GM19043 (cell line): ENCODE data around the gene OR52N2.

Experiments
- ATAC-seq: cut with Tn5 transposase; IDR thresholded peaks from one replicate; pipeline ENCODE4 v1.9.1; 2021; ENCODE audit warnings: low read depth; ENCODE audit not compliant: unreplicated experiment

Gene OR52N2

GRCh38 chr11:5808500-5809121, at the start of gene OR52N2:
Gene OR52N2, plus strand, starts transcription at chr11:5808924. Its CDS starts 11,412 bp downstream, at chr11:5820336.
- ATAC-seq = peak; percentile 85

- ATAC-seq = no peak
These were observed 41.7 kb upstream of the OR52N2 start for GRCh38 chr11:5767056-5767455.

- ATAC-seq = no peak
These were observed 25.5 kb upstream of the OR52N2 start, which contains the start of gene OR52N5 for GRCh38 chr11:5783255-5783654. Gene OR52N5, minus strand, starts transcription at chr11:5783355. Its CDS starts 4,721 bp downstream, at chr11:5778634.

- no peak for ATAC-seq
These were observed 17.6 kb upstream of the OR52N2 start, which contains the start of gene OR52N1 for GRCh38 chr11:5791165-5791564. Gene OR52N1, minus strand, starts transcription at chr11:5791265. Its CDS starts 2,449 bp downstream, at chr11:5788816.

- no peak for ATAC-seq
These were observed 12.2 kb upstream of the OR52N2 start for GRCh38 chr11:5796541-5796940.

GRCh38 chr11:5803982-5804381, 4.7 kb upstream of the OR52N2 start:
- no peak for ATAC-seq

- ATAC-seq = no peak
These were observed 1.1 kb upstream of the OR52N2 start for GRCh38 chr11:5807580-5807979.

- ATAC-seq = peak; percentile 17
These were observed 397 bp downstream of the OR52N2 start for GRCh38 chr11:5809122-5809519.

GRCh38 chr11:5809905-5810795, 1.4 kb downstream of the OR52N2 start:
- ATAC-seq = no peak

GRCh38 chr11:5815534-5815933, 6.8 kb downstream of the OR52N2 start:
- ATAC-seq = no peak

- peak; percentile 64 for ATAC-seq
These were observed 9.6 kb downstream of the OR52N2 start for GRCh38 chr11:5818245-5818886.

- no peak for ATAC-seq
These were observed 22.6 kb downstream of the OR52N2 start for GRCh38 chr11:5831196-5831829.

GRCh38 chr11:5833446-5833845, 24.7 kb downstream of the OR52N2 start:
- no peak for ATAC-seq

GRCh38 chr11:5837695-5838094, 29.0 kb downstream of the OR52N2 start:
- ATAC-seq = no peak

- ATAC-seq = no peak
These were observed 33.1 kb downstream of the OR52N2 start, which contains the start of gene OR52E6 for GRCh38 chr11:5841797-5842196. Gene OR52E6, minus strand, starts transcription at chr11:5841897. Its CDS starts 0 bp downstream, at chr11:5841897.

GRCh38 chr11:5846701-5847100, 38.0 kb downstream of the OR52N2 start:
- ATAC-seq = no peak

- ATAC-seq = no peak
These were observed 39.0 kb downstream of the OR52N2 start for GRCh38 chr11:5847711-5848110.

- no peak for ATAC-seq
These were observed 42.3 kb downstream of the OR52N2 start for GRCh38 chr11:5851002-5851401.

GRCh38 chr11:5857590-5857989, 48.9 kb downstream of the OR52N2 start, which contains the start of gene OR52E8:
Gene OR52E8, minus strand, starts transcription at chr11:5857690. Its CDS starts 0 bp downstream, at chr11:5857690.
- no peak for ATAC-seq

GRCh38 chr11:5865826-5866225, 57.1 kb downstream of the OR52N2 start:
- no peak for ATAC-seq
